ENCODE results near the gene OR6M1. TPM values are rescaled to one million over a fixed set of nuclear protein-coding genes. Genes with fewer than 3 reads are reported as not detected.

The OR6M1 gene
- polyA plus RNA-seq, 4 donors: not detected

DNA sequence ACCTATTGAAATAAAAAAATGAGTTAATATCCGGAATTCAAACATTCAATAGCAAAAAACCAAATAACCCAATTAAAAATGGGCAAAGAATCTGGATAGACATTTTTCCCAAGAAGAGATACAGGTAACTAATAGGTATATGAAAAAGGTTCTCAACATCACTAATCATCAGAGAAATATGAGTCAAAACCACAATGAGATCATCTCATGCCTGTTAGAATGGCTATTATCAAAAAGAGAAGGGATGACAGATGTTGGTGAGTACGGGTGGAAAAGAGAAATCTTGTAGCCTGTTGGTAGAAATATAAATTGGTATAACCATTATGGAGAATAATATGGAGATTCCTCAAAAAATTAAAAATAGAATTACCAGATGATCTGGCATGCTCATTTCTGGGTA, 26.9 kb upstream of the OR6M1 start:
- FAIRE-seq (no peak), DNase-seq (no peak)
- H3K9me3 ChIP-seq (ENCODE audit: control insufficient read depth in 2 of 2, insufficient read depth in 1 of 2, low read depth in 1 of 2, low read length in 1 of 2): no peaks in the 10 kb centered on the region
- H3K36me3 ChIP-seq (ENCODE audit: control insufficient read depth in 3 of 3, insufficient read depth in 2 of 3, low read depth in 1 of 3, low read length in 3 of 3): no peaks in the 10 kb centered on the region
- H3K27me3 ChIP-seq (ENCODE audit: control insufficient read depth in 3 of 3, insufficient read depth in 3 of 3, low read length in 3 of 3): peaks cover 0 to 4% (median 0%) of the 10 kb centered on the region in 3 donors
- H3K27ac ChIP-seq (ENCODE audit: low read depth in 1 of 3, low read length in 2 of 3): no peak overlapping the region
- H3K4me1 ChIP-seq (ENCODE audit: control insufficient read depth in 3 of 3, insufficient read depth in 2 of 3, low read depth in 1 of 3, low read length in 2 of 3): no peaks in the 10 kb centered on the region
- 75 to 80% (median 77%) methylated on average over 2 of the region's 2 CpGs for WGBS, 3 donors
- no peak overlapping the region for H3K4me3 ChIP-seq (ENCODE audit: low read depth in 1 of 3, low read length in 3 of 3)

DNA sequence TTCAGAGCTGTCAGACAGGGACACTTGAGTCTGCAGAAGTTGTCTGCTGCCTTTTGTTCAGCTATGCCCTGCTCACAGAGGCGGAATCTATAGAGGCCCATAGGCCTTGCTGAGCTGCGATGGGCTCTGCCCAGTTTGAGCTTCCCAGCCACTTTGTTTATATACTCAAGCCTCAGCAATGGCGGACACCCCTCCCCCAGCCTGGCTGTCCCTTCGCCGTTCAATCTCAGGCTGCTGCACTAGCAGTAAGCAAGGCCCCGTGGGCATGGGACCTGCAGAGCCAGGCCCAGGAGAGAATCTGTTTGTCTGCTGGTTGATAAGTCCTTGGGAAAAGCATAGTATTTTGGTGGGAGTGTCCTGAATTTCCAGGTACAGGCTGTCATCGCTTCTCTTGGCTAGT, 23.6 kb upstream of the OR6M1 start:
- no peaks in the 10 kb centered on the region for H3K4me1 ChIP-seq (ENCODE audit: control insufficient read depth in 3 of 3, insufficient read depth in 2 of 3, low read depth in 1 of 3, low read length in 2 of 3)
- no peak for FAIRE-seq
- no peak overlapping the region for H3K27ac ChIP-seq (ENCODE audit: low read depth in 1 of 3, low read length in 2 of 3)
- no peaks in the 10 kb centered on the region for H3K36me3 ChIP-seq (ENCODE audit: control insufficient read depth in 3 of 3, insufficient read depth in 2 of 3, low read depth in 1 of 3, low read length in 3 of 3)
- H3K27me3 ChIP-seq (ENCODE audit: control insufficient read depth in 3 of 3, insufficient read depth in 3 of 3, low read length in 3 of 3): peaks cover 0 to 4% (median 0%) of the 10 kb centered on the region in 3 donors
- DNase-seq: no peak
- WGBS, 3 donors: 84 to 87% (median 87%) methylated on average over 7 of the region's 7 CpGs
- no peaks in the 10 kb centered on the region for H3K9me3 ChIP-seq (ENCODE audit: control insufficient read depth in 2 of 2, insufficient read depth in 1 of 2, low read depth in 1 of 2, low read length in 1 of 2)
- H3K4me3 ChIP-seq (ENCODE audit: low read depth in 1 of 3, low read length in 3 of 3): no peak overlapping the region

DNA sequence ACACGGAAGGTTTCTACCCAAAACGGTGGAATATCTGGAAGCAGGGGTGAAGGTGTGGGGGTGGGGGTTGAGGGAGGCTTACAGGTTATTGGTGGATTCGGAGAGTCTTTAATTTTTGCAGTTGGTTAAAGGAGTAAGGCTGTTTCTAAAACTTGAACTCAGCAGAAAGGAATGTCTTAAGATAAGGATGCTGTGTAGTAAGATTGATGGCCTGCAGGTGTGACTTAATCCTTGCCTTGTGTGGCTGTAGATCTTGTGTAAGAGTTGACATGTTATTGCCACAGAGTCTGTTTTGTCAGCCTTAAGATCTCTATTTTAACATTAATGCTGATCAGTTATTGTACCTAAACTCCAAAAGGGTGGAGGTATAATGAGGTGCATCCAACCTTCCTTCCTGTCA, 16.4 kb upstream of the OR6M1 start:
- peak overlapping the region in 1 of 3 donors; percentile 92 for H3K27ac ChIP-seq (ENCODE audit: low read depth in 1 of 3, low read length in 2 of 3)
- no peaks in the 10 kb centered on the region for H3K9me3 ChIP-seq (ENCODE audit: control insufficient read depth in 2 of 2, insufficient read depth in 1 of 2, low read depth in 1 of 2, low read length in 1 of 2)
- no peaks in the 10 kb centered on the region for H3K36me3 ChIP-seq (ENCODE audit: control insufficient read depth in 3 of 3, insufficient read depth in 2 of 3, low read depth in 1 of 3, low read length in 3 of 3)
- H3K4me1 ChIP-seq (ENCODE audit: control insufficient read depth in 3 of 3, insufficient read depth in 2 of 3, low read depth in 1 of 3, low read length in 2 of 3): peaks cover 0 to 6% (median 0%) of the 10 kb centered on the region in 3 donors
- peak overlapping the region in 1 of 3 donors; percentile 22 for H3K4me3 ChIP-seq (ENCODE audit: low read depth in 1 of 3, low read length in 3 of 3)
- peak; percentile 11 to 72 for DNase-seq
- no peaks in the 10 kb centered on the region for H3K27me3 ChIP-seq (ENCODE audit: control insufficient read depth in 3 of 3, insufficient read depth in 3 of 3, low read length in 3 of 3)
- 26 to 37% (median 33%) methylated on average over 3 of the region's 3 CpGs for WGBS, 3 donors
- no peak for FAIRE-seq

- 1 to 8% (median 6%) methylated on average over 2 of the region's 2 CpGs for WGBS, 3 donors
- FAIRE-seq (no peak), DNase-seq (peak; percentile 59 to 77)
- H3K27ac ChIP-seq (ENCODE audit: low read depth in 1 of 3, low read length in 2 of 3): peak overlapping the region in 1 of 3 donors; percentile 92
- H3K4me1 ChIP-seq (ENCODE audit: control insufficient read depth in 3 of 3, insufficient read depth in 2 of 3, low read depth in 1 of 3, low read length in 2 of 3): peaks cover 0 to 6% (median 0%) of the 10 kb centered on the region in 3 donors
- peak overlapping the region in 1 of 3 donors; percentile 22 for H3K4me3 ChIP-seq (ENCODE audit: low read depth in 1 of 3, low read length in 3 of 3)
- H3K36me3 ChIP-seq (ENCODE audit: control insufficient read depth in 3 of 3, insufficient read depth in 2 of 3, low read depth in 1 of 3, low read length in 3 of 3): no peaks in the 10 kb centered on the region
- no peaks in the 10 kb centered on the region for H3K9me3 ChIP-seq (ENCODE audit: control insufficient read depth in 2 of 2, insufficient read depth in 1 of 2, low read depth in 1 of 2, low read length in 1 of 2)
- no peaks in the 10 kb centered on the region for H3K27me3 ChIP-seq (ENCODE audit: control insufficient read depth in 3 of 3, insufficient read depth in 3 of 3, low read length in 3 of 3)
These were observed 15.9 kb upstream of the OR6M1 start for GRCh38 chr11:123822032-123822431.

- H3K4me3 ChIP-seq (ENCODE audit: low read depth in 1 of 3, low read length in 3 of 3): no peak overlapping the region
- no peaks in the 10 kb centered on the region for H3K4me1 ChIP-seq (ENCODE audit: control insufficient read depth in 3 of 3, insufficient read depth in 2 of 3, low read depth in 1 of 3, low read length in 2 of 3)
- DNase-seq (no peak), FAIRE-seq (no peak)
- H3K27ac ChIP-seq (ENCODE audit: low read depth in 1 of 3, low read length in 2 of 3): no peak overlapping the region
- H3K27me3 ChIP-seq (ENCODE audit: control insufficient read depth in 3 of 3, insufficient read depth in 3 of 3, low read length in 3 of 3): peaks cover 0 to 4% (median 0%) of the 10 kb centered on the region in 3 donors
- 83 to 92% (median 89%) methylated on average over 5 of the region's 5 CpGs for WGBS, 3 donors
- H3K36me3 ChIP-seq (ENCODE audit: control insufficient read depth in 3 of 3, insufficient read depth in 2 of 3, low read depth in 1 of 3, low read length in 3 of 3): no peaks in the 10 kb centered on the region
- no peaks in the 10 kb centered on the region for H3K9me3 ChIP-seq (ENCODE audit: control insufficient read depth in 2 of 2, insufficient read depth in 1 of 2, low read depth in 1 of 2, low read length in 1 of 2)
These were observed 9.0 kb upstream of the OR6M1 start for GRCh38 chr11:123815122-123815521.

GRCh38 chr11:123801765-123802164, 4.4 kb downstream of the OR6M1 start:
- DNase-seq: no peak
- H3K27ac ChIP-seq (ENCODE audit: low read depth in 1 of 3, low read length in 2 of 3): no peak overlapping the region

GRCh38 chr11:123800036-123800435, 6.1 kb downstream of the OR6M1 start:
- DNase-seq (no peak), FAIRE-seq (no peak)
- Histone ChIP-seq H3K9me3 (ENCODE audit: control insufficient read depth in 2 of 2, insufficient read depth in 1 of 2, low read depth in 1 of 2, low read length in 1 of 2) (no peaks in the 10 kb centered on the region), H3K4me3 (ENCODE audit: low read depth in 1 of 3, low read length in 3 of 3) (no peak overlapping the region), H3K36me3 (ENCODE audit: control insufficient read depth in 3 of 3, insufficient read depth in 2 of 3, low read depth in 1 of 3, low read length in 3 of 3) (no peaks in the 10 kb centered on the region), H3K4me1 (ENCODE audit: control insufficient read depth in 3 of 3, insufficient read depth in 2 of 3, low read depth in 1 of 3, low read length in 2 of 3) (peaks cover 0 to 12% (median 0%) of the 10 kb centered on the region in 3 donors), H3K27ac (ENCODE audit: low read depth in 1 of 3, low read length in 2 of 3) (no peak overlapping the region), H3K27me3 (ENCODE audit: control insufficient read depth in 3 of 3, insufficient read depth in 3 of 3, low read length in 3 of 3) (no peaks in the 10 kb centered on the region)
- 69 to 84% (median 79%) methylated on average over 3 of the region's 3 CpGs for WGBS, 3 donors

More at GRCh38 chr11:123801765-123802164, 4.4 kb downstream of the OR6M1 start:
- WGBS, 3 donors: 0 to 38% (median 3%) methylated on average over 1 of the region's 1 CpG
- Histone ChIP-seq H3K4me3 (ENCODE audit: low read depth in 1 of 3, low read length in 3 of 3) (no peak overlapping the region), H3K27me3 (ENCODE audit: control insufficient read depth in 3 of 3, insufficient read depth in 3 of 3, low read length in 3 of 3) (no peaks in the 10 kb centered on the region), H3K36me3 (ENCODE audit: control insufficient read depth in 3 of 3, insufficient read depth in 2 of 3, low read depth in 1 of 3, low read length in 3 of 3) (no peaks in the 10 kb centered on the region), H3K4me1 (ENCODE audit: control insufficient read depth in 3 of 3, insufficient read depth in 2 of 3, low read depth in 1 of 3, low read length in 2 of 3) (peaks cover 0 to 9% (median 0%) of the 10 kb centered on the region in 3 donors), H3K9me3 (ENCODE audit: control insufficient read depth in 2 of 2, insufficient read depth in 1 of 2, low read depth in 1 of 2, low read length in 1 of 2) (no peaks in the 10 kb centered on the region)
- FAIRE-seq: no peak

GRCh38 chr11:123799438-123799837, 6.7 kb downstream of the OR6M1 start:
- Histone ChIP-seq H3K9me3 (ENCODE audit: control insufficient read depth in 2 of 2, insufficient read depth in 1 of 2, low read depth in 1 of 2, low read length in 1 of 2) (no peaks in the 10 kb centered on the region), H3K4me3 (ENCODE audit: low read depth in 1 of 3, low read length in 3 of 3) (no peak overlapping the region), H3K27ac (ENCODE audit: low read depth in 1 of 3, low read length in 2 of 3) (no peak overlapping the region), H3K36me3 (ENCODE audit: control insufficient read depth in 3 of 3, insufficient read depth in 2 of 3, low read depth in 1 of 3, low read length in 3 of 3) (no peaks in the 10 kb centered on the region), H3K27me3 (ENCODE audit: control insufficient read depth in 3 of 3, insufficient read depth in 3 of 3, low read length in 3 of 3) (no peaks in the 10 kb centered on the region), H3K4me1 (ENCODE audit: control insufficient read depth in 3 of 3, insufficient read depth in 2 of 3, low read depth in 1 of 3, low read length in 2 of 3) (peaks cover 0 to 12% (median 0%) of the 10 kb centered on the region in 3 donors)
- WGBS, 3 donors: 78 to 89% (median 80%) methylated on average over 4 of the region's 4 CpGs
- no peak for FAIRE-seq
- DNase-seq: no peak
